Measurements from ENCODE around the gene ZNF330.

The ZNF330 gene

GRCh38 chr4:141233673-141234072 lies 13.0 kb downstream of the ZNF330 start:
- no peak for DNase-seq (ENCODE audit: low read depth)

GRCh38 chr4:141238186-141238585 lies 17.5 kb downstream of the ZNF330 start:
- DNase-seq (ENCODE audit: low read depth), result no peak

GRCh38 chr4:141240259-141240658 lies 19.6 kb downstream of the ZNF330 start:
- DNase-seq (ENCODE audit: low read depth), result no peak

GRCh38 chr4:141240671-141241070 lies 20.0 kb downstream of the ZNF330 start:
- DNase-seq (ENCODE audit: low read depth), result no peak

GRCh38 chr4:141241986-141242385 lies 21.3 kb downstream of the ZNF330 start:
- DNase-seq (ENCODE audit: low read depth), result no peak

- no peak for DNase-seq (ENCODE audit: low read depth)
Measured at GRCh38 chr4:141244419-141244818, 23.7 kb downstream of the ZNF330 start.

- no peak for DNase-seq (ENCODE audit: low read depth)
Measured at GRCh38 chr4:141246243-141246642, 25.5 kb downstream of the ZNF330 start.

GRCh38 chr4:141246683-141247429 lies 26.2 kb downstream of the ZNF330 start:
- no peak for DNase-seq (ENCODE audit: low read depth)

GRCh38 chr4:141247430-141247780 lies 26.7 kb downstream of the ZNF330 start:
- DNase-seq (ENCODE audit: low read depth), result no peak

GRCh38 chr4:141248029-141248428 lies 27.3 kb downstream of the ZNF330 start:
- DNase-seq (ENCODE audit: low read depth), result no peak

- DNase-seq (ENCODE audit: low read depth), result no peak
Measured at GRCh38 chr4:141248486-141248885, 27.8 kb downstream of the ZNF330 start.

- no peak for DNase-seq (ENCODE audit: low read depth)
Measured at GRCh38 chr4:141254326-141254725, 33.6 kb downstream of the ZNF330 start.

GRCh38 chr4:141255016-141255415 lies 34.3 kb downstream of the ZNF330 start:
- DNase-seq (ENCODE audit: low read depth), result no peak

GRCh38 chr4:141258558-141258957 lies 37.9 kb downstream of the ZNF330 start:
- no peak for DNase-seq (ENCODE audit: low read depth)

- DNase-seq (ENCODE audit: low read depth), result no peak
Measured at GRCh38 chr4:141275834-141276233, 55.1 kb downstream of the ZNF330 start.

- no peak for DNase-seq (ENCODE audit: low read depth)
Measured at GRCh38 chr4:141283152-141283551, 62.5 kb downstream of the ZNF330 start.

GRCh38 chr4:141283563-141283962 lies 62.9 kb downstream of the ZNF330 start:
- DNase-seq (ENCODE audit: low read depth), result no peak

Data from stimulated activated CD8-positive, alpha-beta memory T cell treated with anti-CD3 and anti-CD28 coated beads, Interleukin-15, amount 100 ng/mL, for 1 hour (primary cell).